Measurements from ENCODE around the gene TCP1.

TCP1 gene

DNA sequence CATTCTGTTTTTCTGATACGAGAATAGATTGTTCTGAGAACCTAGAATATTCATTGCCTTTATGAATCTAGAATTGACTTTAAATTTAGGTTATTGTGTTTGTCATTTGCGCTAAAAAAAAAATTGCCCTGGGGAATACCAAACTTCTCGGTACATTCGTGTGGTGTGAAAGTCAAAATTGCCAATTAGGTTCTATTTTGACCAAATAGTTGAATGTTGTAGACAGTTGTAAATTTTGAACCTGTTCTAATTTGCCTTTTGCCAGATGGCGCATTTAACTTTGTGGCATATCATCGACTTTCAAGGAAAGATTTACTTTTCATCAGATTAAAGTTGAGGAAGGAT is 59.1 kb downstream of the TCP1 start:
- DNase-seq = no peak

DNA sequence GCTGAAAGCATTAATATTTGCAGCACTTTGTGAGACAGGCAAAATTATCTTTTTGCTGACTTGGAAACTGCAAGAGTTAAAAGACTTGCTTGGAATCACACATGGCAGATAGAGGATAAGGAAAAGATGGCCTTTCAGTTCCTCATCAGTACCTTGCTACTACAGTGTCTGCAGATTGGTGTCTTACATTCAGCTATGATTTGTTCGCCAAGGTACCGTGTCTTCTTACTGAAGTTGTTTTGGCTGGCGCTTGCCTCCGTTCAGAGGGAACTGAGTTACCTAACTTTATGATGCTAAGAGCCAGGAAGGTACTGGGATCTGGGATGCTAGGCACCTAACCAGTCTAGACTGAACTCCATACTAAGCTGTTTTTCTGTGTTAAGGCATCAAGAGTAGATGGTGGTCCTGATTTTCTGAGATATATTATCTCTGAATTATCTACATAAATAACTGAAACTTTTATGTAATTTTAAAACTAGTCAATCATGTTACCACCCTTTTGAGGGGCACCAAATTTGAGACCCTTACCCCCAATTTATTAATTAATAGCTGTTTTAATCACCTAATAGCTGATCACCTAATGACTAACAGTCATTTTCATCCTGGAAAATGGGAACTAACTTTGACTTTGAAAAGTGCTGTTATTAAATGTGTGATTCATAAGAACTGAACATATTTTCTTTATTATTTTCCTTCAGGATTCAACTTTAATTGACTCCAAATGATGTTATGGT is 59.6 kb downstream of the TCP1 start:
- DNase-seq = no peak

DNA sequence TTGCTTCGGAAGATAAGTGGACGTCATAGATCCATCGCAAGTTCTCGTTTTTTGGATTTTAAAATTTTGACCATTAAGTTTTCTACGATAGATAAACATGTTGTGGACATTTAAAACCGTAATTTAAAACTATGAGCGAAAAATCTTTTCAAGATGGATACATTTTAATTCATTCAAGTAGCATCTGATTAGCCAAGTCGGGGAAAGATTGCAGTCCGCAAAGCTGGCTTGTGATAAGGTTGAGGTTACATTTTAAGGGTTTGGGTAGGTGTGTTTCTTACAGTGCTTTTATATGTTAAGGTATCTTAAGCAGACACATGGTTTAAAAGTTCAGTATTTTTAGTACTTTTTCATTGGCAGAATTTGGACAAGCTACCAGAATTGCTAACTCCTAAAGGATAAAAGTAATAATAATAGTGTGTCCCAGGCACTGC is 60.9 kb downstream of the TCP1 start:
- no peak for DNase-seq
